Karpas-422 (cell line): ENCODE data around the gene ECE1. TPM values are rescaled to one million over a fixed set of nuclear protein-coding genes. Genes with fewer than 3 reads are reported as not detected.

Experiments used
- DNase-seq: peaks from one replicate; pipeline ENCODE4 v3.0.0-alpha.2; 2015
- H2AFZ ChIP-seq: fragments of 200-600 bp; sonication (generic); 2 replicates; pipeline ENCODE4 v1.6.1; 2014; ENCODE audit warnings: antibody characterized with exemption, low read length, mixed read lengths
- H3K27ac ChIP-seq: fragments of 200-600 bp; sonication (generic); 2 replicates; pipeline ENCODE4 v1.5.1; 2014; ENCODE audit warnings: mild to moderate bottlenecking, low read length, moderate library complexity
- H3K27me3 ChIP-seq: fragments of 200-600 bp; sonication (generic); 2 replicates; pipeline ENCODE4 v1.6.1; 2014; ENCODE audit warnings: low read length, mixed read lengths
- H3K36me3 ChIP-seq: fragments of 200-600 bp; sonication (generic); 2 replicates; pipeline ENCODE4 v1.6.1; 2014; ENCODE audit warnings: low read length, mixed read lengths; ENCODE audit not compliant: insufficient read depth
- H3K4me1 ChIP-seq: fragments of 200-600 bp; sonication (generic); 2 replicates; pipeline ENCODE4 v1.6.1; 2014; ENCODE audit warnings: mild to moderate bottlenecking, low read length, mixed read lengths
- H3K4me2 ChIP-seq: fragments of 200-600 bp; sonication (generic); 2 replicates; pipeline ENCODE4 v1.6.1; 2014; ENCODE audit warnings: low read length, low read depth, mild to moderate bottlenecking; ENCODE audit not compliant: poor library complexity, severe bottlenecking
- H3K4me3 ChIP-seq: fragments of 200-600 bp; sonication (generic); 2 replicates; pipeline ENCODE4 v1.5.1; 2014; ENCODE audit warnings: mild to moderate bottlenecking, antibody characterized with exemption, low read length, mixed read lengths
- H3K79me2 ChIP-seq: fragments of 200-600 bp; sonication (generic); 2 replicates; pipeline ENCODE4 v1.6.1; 2014; ENCODE audit warnings: mild to moderate bottlenecking, low read length, mixed read lengths
- H3K9ac ChIP-seq: fragments of 200-600 bp; sonication (generic); 2 replicates; pipeline ENCODE4 v1.6.0; 2014; ENCODE audit warnings: low read length
- H3K9me2 ChIP-seq: fragments of 200-600 bp; sonication (generic), shearing (Covaris generic); replicated peaks from 2 replicates; pipeline ENCODE4 v1.6.0; 2014; ENCODE audit warnings: mild to moderate bottlenecking, low read length, moderate library complexity; ENCODE audit not compliant: insufficient read depth
- H3K9me3 ChIP-seq: fragments of 300-700, 200-600 bp; sonication (generic); 2 replicates; pipeline ENCODE4 v1.6.1; 2014; ENCODE audit warnings: low read length, mixed read lengths
- H4K20me1 ChIP-seq: fragments of 200-600 bp; sonication (generic); 2 replicates; pipeline ENCODE4 v1.6.1; 2014; ENCODE audit warnings: mild to moderate bottlenecking, antibody characterized with exemption, low read length, low read depth; ENCODE audit not compliant: insufficient read depth
- total RNA-seq: library from RNA; depleted of rRNA; stranded (reverse); fragments of >200 nt; shearing (Covaris generic); gene quantifications from 2 replicates; pipeline ENCODE4 v1.2.3, GENCODE V29; 2014; ENCODE audit warnings: low replicate concordance

The ECE1 gene
- total RNA-seq, 1 experiment from 2014 or later, result 59.9 TPM

GRCh38 chr1:21327566-21328323, 37.5 kb upstream of the ECE1 start:
- H3K4me3 ChIP-seq, result no peak overlapping the region
- H3K27me3 ChIP-seq, result no peaks in the 10 kb centered on the region
- no peak for DNase-seq
- peaks cover 95% of the 10 kb centered on the region for H3K79me2 ChIP-seq
- H2AFZ ChIP-seq, result no peak overlapping the region
- peak overlapping the region; percentile 94; the same call in 1 of the 2 replicates for H3K27ac ChIP-seq
- peaks cover 85% of the 10 kb centered on the region for H3K4me1 ChIP-seq
- peaks cover 4% of the 10 kb centered on the region; the same call in 1 of the 2 replicates for H4K20me1 ChIP-seq
- peaks cover 3% of the 10 kb centered on the region for H3K36me3 ChIP-seq
- no peaks in the 10 kb centered on the region for H3K9me3 ChIP-seq
- H3K9ac ChIP-seq, result 0 out of 2 replicates have a peak overlapping the region, but pooled peaks have one; percentile 67
- H3K4me2 ChIP-seq, result peak overlapping the region; percentile 83
- no peaks in the 10 kb centered on the region for H3K9me2 ChIP-seq

- H3K79me2 ChIP-seq, result peaks cover 97% of the 10 kb centered on the region
- H3K4me3 ChIP-seq, result peak overlapping the region; percentile 52; the same call in 1 of the 2 replicates
- DNase-seq, result no peak
- no peaks in the 10 kb centered on the region for H3K27me3 ChIP-seq
- no peaks in the 10 kb centered on the region for H3K9me3 ChIP-seq
- H3K4me2 ChIP-seq, result peak overlapping the region; percentile 83
- no peak overlapping the region for H2AFZ ChIP-seq
- H4K20me1 ChIP-seq, result no peaks in the 10 kb centered on the region
- H3K36me3 ChIP-seq, result peaks cover 3% of the 10 kb centered on the region
- no peaks in the 10 kb centered on the region for H3K9me2 ChIP-seq
- H3K27ac ChIP-seq, result peak overlapping the region; percentile 94
- H3K4me1 ChIP-seq, result peaks cover 87% of the 10 kb centered on the region
- peak overlapping the region; percentile 67 for H3K9ac ChIP-seq
Observed at GRCh38 chr1:21326861-21327344, 36.6 kb upstream of the ECE1 start.

DNA sequence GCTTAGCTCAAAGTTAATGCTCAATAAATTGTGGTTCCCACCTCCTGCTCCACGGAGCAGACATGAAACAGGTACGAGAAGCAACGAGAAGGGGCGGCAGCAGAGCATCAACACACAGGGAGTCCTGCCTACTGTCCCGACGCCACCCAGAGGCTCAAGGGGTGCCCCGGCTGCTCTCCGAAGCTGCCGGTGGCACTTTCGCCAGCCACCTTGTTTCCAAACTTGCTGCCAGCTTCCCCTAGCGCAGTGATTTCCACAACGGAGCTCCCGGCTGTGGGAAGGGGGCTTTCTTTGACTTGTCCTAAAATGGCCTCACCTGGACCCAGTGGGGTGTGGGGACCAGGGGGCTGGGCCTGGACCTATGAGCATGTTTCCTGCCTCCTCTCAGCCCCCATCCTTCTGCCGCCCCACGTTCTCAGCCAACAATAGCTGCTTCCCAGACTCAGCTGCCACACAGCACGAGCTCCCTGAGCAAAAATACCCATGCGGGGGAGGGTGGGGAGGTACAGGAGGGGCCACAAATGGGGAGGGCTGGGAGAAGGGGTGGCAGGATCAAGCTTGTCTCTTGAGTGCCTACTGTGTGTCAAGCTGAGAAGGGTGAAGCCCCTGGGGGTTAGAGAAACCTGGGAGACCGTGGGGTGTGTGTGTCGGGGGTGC, 35.6 kb upstream of the ECE1 start:
- peaks cover 87% of the 10 kb centered on the region for H3K4me1 ChIP-seq
- H3K9ac ChIP-seq, result peak overlapping the region; percentile 67

DNA sequence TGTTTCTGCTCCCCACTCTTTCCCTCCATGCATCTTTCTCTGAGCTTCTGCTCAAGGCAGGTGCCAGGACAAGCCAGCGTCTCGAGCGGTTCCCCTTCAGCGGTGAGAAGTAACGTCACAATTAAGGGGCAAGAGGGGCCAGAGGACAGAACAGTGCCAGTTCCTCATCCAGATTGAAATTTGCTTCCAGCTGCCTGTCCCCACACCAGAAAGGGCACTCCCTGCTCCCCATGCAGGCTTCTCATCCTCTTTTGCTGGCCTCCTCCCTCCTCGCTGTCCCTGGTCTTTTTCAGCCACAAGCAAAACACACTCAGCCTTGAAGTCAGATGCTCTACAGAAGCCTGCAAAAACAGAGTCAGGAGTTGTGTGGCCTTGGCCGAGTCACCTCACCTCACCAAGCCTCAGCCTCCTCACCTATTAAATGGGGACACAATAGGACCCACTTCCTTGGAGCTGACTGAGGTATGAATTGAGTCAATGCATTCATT, 35.0 kb upstream of the ECE1 start:
- Histone ChIP-seq H3K4me2 (peak overlapping the region; percentile 83), H3K27ac (peak overlapping the region; percentile 94), H3K4me3 (peak overlapping the region; percentile 52), H3K4me1 (peaks cover 87% of the 10 kb centered on the region), H3K79me2 (peaks cover 98% of the 10 kb centered on the region), H3K9ac (peak overlapping the region; percentile 67), H2AFZ (no peak overlapping the region), H3K36me3 (peaks cover 7% of the 10 kb centered on the region), H3K27me3 (no peaks in the 10 kb centered on the region), H4K20me1 (peaks cover 8% of the 10 kb centered on the region; the same call in 1 of the 2 replicates), H3K9me3 (no peaks in the 10 kb centered on the region), H3K9me2 (no peaks in the 10 kb centered on the region)
- DNase-seq, result peak; percentile 79

More for the DNA sequence above, 35.6 kb upstream of the ECE1 start:
- Histone ChIP-seq H3K9me2 (no peaks in the 10 kb centered on the region), H4K20me1 (0 out of 2 replicates have a peak, but pooled peaks cover 2% of the 10 kb centered on the region), H3K79me2 (peaks cover 98% of the 10 kb centered on the region), H3K27me3 (no peaks in the 10 kb centered on the region), H3K4me2 (peak overlapping the region; percentile 83), H2AFZ (no peak overlapping the region), H3K27ac (peak overlapping the region; percentile 94), H3K36me3 (peaks cover 7% of the 10 kb centered on the region), H3K9me3 (no peaks in the 10 kb centered on the region), H3K4me3 (peak overlapping the region; percentile 52)
- DNase-seq, result peak; percentile 72

DNA sequence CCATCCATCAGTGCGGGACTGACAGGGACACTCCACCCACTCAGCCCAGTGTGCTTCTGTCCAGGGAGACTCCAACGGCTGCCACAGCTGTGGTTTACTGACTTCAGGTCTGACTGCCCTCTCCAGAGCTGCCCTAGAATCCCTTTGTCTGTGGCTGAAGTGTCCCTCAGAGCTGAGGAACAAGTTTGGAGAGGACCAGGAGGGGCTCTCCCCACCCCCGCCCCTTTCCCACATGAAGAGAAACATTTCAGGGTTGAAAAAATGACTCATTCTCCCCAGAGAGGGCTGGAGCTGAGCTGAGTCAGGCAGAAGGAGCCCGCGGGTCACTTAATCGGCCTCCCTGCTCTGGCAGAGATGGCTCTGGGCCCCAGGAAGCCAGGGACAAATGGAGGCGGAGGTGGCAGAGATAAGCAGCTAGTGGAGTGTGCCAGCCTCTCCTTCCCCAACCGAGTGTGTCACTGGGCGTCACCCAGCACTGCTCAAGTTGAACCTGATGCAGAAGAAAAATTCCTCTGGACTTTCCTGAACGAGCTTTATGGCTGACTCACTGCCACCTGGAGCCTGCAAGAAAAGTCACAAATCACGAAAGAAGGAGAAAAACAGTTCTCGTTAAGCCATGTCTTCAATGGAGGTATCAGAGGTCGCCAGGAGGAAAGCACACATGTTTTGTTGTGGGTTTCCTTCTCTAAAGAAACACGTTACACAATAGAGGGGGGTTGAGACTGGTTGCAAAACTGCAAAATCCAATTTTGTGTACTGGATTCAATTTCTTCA, 34.3 kb upstream of the ECE1 start:
- Histone ChIP-seq H3K9me2 (no peaks in the 10 kb centered on the region), H3K4me2 (peak overlapping the region; percentile 83), H3K27ac (peak overlapping the region; percentile 94), H3K36me3 (peaks cover 7% of the 10 kb centered on the region), H3K4me3 (peak overlapping the region; percentile 52), H4K20me1 (peaks cover 15% of the 10 kb centered on the region; the same call in 1 of the 2 replicates), H3K27me3 (no peaks in the 10 kb centered on the region), H3K79me2 (peaks cover 100% of the 10 kb centered on the region), H3K9me3 (no peaks in the 10 kb centered on the region), H3K4me1 (peaks cover 84% of the 10 kb centered on the region), H3K9ac (peak overlapping the region; percentile 67), H2AFZ (no peak overlapping the region)
- DNase-seq, result peak; percentile 79

DNA sequence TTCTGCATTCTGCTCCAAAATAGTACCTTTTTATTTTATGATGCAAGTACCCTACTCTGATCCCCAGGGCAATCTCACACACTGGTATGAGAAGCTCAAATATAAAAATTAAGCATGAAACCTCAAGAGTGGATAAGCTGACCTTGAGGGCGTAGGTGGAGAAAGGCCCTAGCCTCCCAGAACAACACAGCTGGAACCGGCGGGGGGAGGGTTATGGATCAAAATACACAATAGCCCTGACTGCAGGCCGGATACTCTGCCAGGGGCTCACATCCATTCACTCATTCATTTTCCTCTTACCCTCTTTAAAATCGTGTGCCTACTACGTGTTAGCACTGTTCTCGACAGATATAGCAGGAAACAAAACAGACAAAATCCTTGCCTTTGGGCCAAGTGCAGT, 32.8 kb upstream of the ECE1 start:
- Histone ChIP-seq H3K9ac (peak overlapping the region; percentile 49), H3K4me3 (0 out of 2 replicates have a peak overlapping the region, but pooled peaks have one; percentile 14), H4K20me1 (peaks cover 27% of the 10 kb centered on the region; the same call in 1 of the 2 replicates), H3K27ac (peak overlapping the region; percentile 94), H3K9me3 (no peaks in the 10 kb centered on the region), H3K36me3 (peaks cover 7% of the 10 kb centered on the region), H3K79me2 (peaks cover 100% of the 10 kb centered on the region), H3K27me3 (no peaks in the 10 kb centered on the region), H3K9me2 (no peaks in the 10 kb centered on the region), H3K4me2 (peak overlapping the region; percentile 83), H2AFZ (no peak overlapping the region), H3K4me1 (peaks cover 77% of the 10 kb centered on the region)
- peak; percentile 59 for DNase-seq

DNA sequence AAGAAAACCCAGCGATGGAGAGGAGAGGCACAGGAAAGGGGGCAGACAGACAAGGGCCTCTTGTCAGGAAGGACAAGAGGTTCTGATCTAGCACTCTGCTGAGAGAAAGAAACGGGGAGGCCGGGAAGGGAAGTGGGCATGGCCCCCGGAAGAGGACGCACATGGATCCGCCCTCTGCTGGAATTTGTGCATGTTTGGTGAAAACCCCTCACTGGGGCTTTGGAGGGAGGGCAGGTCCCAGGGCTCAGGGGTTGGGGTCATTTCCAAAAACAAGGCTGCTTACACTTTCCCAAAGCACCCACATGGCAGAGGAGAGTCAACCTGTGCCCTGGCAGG, 32.4 kb upstream of the ECE1 start:
- peaks cover 100% of the 10 kb centered on the region for H3K79me2 ChIP-seq

More for the DNA sequence above, 32.4 kb upstream of the ECE1 start:
- H3K4me1 ChIP-seq, result peaks cover 73% of the 10 kb centered on the region
- no peaks in the 10 kb centered on the region for H3K27me3 ChIP-seq
- H2AFZ ChIP-seq, result no peak overlapping the region
- H3K9ac ChIP-seq, result peak overlapping the region; percentile 49
- H3K27ac ChIP-seq, result peak overlapping the region; percentile 94
- H3K4me2 ChIP-seq, result peak overlapping the region; percentile 83
- H3K36me3 ChIP-seq, result peaks cover 7% of the 10 kb centered on the region; the same call in 1 of the 2 replicates
- no peak for DNase-seq
- peaks cover 28% of the 10 kb centered on the region; the same call in 1 of the 2 replicates for H4K20me1 ChIP-seq
- no peaks in the 10 kb centered on the region for H3K9me3 ChIP-seq
- H3K4me3 ChIP-seq, result no peak overlapping the region
- H3K9me2 ChIP-seq, result no peaks in the 10 kb centered on the region
